GM18505 (cell line): ENCODE measurements around the gene ATP13A4.
"Not testable (repeated sequence)": the region's sequence is repeated elsewhere in the genome, so short reads cannot be mapped to it uniquely, and the experiment has no call there.

Source experiments
- ATAC-seq: cut with Tn5 transposase; IDR thresholded peaks from one replicate; pipeline ENCODE4 v1.9.1; 2021; ENCODE audit not compliant: unreplicated experiment
- POLR2A ChIP-seq: IDR thresholded peaks from 4 replicates; pipeline ENCODE4 v1.6.1; 2011; ENCODE audit warnings: borderline replicate concordance; ENCODE audit not compliant: insufficient read depth, insufficient read length; ENCODE audit errors: extremely low read depth

Gene ATP13A4

DNA sequence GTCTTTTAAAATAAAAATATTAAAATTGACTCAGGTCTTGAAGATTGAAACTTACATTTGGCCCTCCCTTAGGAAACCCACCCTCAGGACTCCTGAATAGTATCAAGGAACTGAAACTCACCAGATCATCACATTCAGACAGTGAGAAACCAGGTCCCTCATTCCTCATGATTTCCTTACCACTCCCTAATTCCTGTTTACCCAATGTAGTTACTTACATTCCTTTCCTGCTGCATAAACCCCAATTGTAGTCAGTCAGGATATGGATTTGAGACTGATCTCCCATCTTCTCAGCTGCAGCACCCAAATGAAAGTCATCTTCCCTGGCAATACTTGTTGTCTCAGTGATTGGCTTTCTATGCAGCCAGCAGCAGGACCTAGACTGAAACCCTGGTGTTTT lies 8.6 kb downstream of the ATP13A4 start:
- ATAC-seq, result no peak
- TF ChIP-seq POLR2A, result no peak

DNA sequence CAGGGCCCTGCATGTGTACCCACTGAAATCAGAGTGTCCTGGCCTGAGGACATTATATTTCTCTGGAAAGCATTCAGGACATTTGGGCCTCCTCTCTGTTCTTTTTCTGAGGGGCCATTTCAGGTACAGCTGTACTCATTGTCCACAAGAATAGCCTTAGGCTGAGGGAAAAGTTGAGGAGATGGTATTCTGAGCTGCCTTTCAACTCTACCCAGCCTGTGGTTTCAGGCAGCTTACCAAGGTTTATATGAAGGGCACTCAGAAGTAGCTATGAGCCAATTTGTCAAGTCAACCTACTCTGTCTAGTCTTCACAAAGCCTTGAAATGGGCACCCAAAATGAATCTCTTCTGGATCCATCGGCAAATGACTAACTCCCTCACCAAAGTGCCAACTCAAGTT lies 9.4 kb downstream of the ATP13A4 start:
- ATAC-seq, result no peak
- no peak for TF ChIP-seq POLR2A

DNA sequence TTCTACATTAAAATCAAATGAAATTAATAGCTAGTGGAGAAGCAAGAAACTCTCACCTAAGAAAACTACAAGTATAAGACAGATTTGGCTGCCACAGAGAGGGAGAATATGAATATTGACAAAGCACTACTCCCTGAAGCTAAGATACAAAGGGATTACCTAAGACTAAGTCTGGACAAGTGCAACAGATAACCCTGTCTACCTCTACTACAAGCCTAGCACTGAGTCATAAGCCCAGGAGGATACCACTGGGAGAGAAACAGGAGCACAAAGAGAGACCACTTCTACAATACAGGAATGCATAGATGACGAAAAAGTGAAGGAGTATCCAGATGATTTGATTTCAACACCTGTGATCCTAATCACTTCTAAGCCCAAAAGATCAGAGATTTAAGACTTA lies 10.4 kb downstream of the ATP13A4 start:
- no peak for TF ChIP-seq POLR2A
- no peak for ATAC-seq

DNA sequence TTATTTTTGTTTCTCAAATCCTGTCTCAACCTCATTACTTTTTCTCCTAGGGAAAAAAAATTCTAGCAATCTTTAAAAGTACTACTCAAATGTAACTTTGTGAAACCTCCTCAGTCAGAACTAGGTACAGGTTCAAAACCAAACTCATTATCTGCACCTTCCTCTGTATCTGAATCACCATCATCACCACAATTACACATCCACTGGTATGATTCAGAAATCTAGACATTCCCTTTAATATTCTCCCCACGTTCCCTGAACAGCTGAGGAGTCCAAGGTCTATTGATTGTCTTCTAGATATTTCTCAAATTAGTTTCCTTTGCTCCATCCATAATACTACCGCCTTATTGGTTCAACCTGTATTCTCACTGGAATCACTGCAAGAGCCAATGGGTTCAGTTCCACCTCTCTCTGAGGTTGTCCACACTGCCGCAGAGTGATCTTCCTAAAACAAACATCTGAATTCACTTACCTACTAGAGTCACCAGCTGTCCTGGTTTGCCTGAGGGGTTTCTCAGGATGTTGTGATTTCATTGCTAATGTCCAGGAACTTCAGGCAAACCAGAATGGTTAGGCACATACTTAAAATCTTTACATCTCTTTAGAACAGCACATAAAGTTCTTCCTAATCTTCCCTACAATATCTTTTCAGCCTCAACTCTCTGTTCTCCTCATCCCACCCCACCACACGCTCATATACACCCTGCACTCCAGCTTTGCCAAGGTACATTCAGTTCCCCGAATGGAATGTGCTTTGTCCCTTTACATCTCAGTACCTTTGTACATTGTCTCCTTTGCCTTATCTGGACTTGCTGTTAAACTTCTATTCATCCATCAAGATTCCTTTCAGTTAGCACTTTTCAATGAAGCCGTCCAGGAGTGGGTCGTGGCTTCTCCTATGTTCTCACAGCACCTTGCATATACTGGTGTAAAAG lies 24.2 kb downstream of the ATP13A4 start:
- no peak for ATAC-seq

DNA sequence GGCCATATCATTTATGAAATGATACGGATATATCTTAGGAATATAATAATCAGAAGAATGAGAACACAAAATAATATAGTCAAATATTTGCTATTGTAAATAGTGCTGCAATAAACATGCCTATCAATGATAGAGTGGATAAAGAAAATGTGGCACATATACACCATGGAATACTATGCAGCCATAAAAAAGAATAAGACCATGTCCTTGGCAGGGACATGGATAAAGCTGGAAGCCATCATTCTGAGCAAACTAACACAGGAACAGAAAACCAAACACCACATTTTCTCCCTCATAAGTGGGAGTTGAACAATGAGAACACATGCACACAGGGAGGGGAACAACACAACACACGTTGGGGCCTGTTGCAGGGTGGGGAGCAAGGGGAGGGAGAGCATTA lies 28.6 kb downstream of the ATP13A4 start:
- not testable (repeated sequence) for ATAC-seq

More for the DNA sequence above, 24.2 kb downstream of the ATP13A4 start:
- no peak for TF ChIP-seq POLR2A

DNA sequence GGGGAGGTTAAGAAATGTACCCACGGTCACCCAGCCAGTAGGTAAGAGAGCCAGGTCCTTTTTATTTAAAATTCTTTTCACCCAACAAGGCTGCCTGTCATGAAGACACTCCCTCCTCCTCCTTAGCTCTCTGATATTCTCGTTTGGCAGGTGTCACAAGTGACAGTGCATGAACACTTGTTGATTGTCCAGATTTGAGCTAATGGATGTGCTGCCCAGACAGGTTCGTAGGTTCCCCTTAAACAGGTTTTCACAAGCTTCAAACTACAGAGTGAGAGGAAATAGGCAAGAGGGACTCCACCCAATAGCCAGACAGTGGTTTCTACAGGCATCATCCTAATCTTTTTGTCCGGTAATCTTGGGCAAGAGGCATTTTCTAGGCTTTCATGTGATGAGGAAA lies 32.2 kb downstream of the ATP13A4 start:
- no peak for ATAC-seq
- TF ChIP-seq POLR2A, result no peak

DNA sequence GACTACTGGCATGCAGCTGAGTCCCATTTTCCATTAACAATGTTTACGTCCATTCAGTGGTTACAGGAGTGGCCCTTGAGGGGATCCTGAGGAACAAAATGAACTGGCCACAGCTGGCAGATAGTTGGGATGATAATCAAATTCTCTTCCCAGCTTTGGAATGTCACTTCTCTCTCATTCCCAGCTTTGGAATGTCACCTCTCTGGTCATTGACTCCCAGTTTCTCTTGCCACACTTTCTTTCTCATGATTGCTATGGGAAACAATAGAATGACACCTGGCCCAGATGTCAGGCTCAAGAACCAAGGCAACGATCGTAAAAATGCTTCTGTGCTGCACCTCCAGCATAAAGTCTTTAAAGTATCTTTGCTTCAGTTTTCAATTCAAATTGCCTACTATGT lies 34.0 kb downstream of the ATP13A4 start:
- ATAC-seq, result no peak
- TF ChIP-seq POLR2A, result no peak

DNA sequence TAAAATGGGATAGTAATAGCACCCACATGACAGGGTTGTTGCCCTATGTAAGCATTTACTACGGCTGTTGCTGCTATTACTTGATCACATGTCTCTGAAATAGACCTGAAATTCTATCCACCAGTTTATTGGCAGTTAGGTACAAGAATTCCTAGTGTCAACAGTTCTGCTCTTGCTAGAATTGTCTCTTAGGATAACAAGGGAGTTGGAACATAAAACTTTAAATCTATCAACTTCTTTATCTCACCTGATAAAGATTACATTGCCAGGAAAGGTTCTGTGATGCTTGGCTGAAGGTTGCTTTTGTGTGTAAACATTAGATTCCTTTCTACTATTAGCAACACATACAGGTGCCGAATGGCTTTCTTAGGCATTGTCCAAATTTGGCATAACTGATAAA lies 38.7 kb downstream of the ATP13A4 start:
- no peak for TF ChIP-seq POLR2A
- ATAC-seq, result no peak

DNA sequence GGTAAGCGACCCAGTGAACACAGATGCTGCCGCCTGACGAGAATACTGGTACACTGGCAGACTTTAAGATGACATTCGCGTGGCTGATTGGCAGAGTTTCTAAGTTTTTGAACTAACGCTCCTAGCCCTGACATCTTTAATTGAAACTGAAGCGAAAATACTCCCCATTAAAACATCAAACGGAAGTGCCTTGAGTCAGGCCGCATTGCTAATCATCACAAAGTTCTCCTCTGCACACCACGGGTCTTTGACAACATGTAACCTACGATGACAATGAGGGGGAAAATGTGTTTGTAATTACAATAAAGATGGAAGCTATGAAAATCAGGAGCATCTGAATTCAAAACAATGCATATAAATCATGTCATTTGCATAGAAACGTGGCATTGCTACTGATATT lies 44.5 kb downstream of the ATP13A4 start:
- no peak for TF ChIP-seq POLR2A

DNA sequence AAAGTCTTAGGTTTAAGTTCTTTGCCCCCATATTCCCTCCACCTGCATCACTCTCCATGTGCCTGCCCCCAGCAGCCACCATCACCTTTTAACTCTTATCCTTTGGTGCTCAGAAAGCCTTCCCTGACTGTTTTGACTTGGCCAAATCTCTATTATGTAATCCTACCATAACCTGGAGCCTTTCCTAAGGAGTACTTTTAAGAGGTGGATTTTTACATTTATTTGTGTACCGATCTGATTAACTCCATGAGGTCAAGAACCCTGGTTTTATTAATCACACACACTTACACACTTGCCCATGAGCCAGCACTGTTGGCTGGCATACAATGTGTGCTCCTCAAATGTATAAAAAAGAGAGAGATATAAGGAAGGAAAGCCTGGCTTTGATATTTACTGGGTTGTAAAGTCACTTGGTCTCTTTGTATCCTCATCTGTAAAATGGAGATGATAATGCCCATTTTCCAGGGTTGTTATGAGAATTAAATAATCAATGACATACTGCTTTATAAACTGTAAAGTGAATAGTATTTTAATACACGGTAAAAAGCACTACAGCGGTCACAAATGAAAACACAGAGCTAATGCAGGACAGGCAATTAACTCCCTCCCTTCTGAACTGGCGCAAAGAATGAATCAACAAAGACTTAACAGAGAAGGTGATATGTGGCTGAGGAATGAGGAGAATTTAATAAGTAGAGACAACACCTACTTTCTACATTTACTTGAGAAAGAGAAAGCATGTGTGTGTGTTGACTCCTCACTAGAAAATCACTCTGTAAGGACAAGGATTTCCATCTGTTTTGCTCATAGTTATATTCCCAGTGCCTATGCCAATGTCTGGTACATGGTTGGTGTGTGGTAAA lies 45.4 kb downstream of the ATP13A4 start:
- no peak for ATAC-seq
- TF ChIP-seq POLR2A, result no peak

More for the DNA sequence above, 44.5 kb downstream of the ATP13A4 start:
- no peak for ATAC-seq

DNA sequence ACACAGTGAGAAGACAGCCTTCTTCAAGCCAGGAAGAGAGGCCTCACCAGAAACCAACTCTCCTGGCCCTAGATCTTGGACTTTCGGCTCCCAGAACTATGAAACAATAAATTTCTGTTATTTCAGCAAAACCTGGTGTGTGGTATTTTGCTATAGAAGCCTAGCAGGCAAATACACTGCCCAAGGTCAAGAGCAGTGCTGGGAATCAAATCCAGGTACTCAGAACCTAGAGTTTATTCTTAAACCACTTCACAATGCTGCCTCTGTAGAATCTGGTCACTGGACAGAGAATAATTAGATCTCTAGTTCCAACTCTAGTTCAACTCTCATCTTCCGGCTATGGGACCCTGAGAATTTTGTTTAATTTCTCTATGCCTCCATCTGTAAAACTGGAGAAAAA lies 46.6 kb downstream of the ATP13A4 start:
- ATAC-seq, result no peak
- no peak for TF ChIP-seq POLR2A

DNA sequence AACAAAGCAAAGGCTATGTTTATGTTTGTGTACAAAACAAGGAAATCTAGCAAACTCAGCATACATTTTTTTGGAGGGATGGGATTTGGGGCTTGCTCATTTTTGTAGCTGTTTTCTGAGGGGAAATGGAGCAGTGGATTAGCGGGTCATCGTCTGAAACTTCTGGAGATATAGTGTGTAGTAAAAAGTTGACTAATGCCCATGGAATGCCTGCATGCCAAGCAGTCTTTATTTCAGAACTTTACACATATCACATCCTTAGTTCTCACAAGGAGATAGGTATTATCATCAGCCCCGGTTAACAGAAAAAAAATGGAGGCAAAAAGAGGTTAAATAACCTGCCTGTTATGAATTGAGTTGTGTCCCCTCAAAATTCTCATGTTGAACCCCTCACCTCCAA lies 47.1 kb downstream of the ATP13A4 start:
- TF ChIP-seq POLR2A, result no peak
- ATAC-seq, result no peak

DNA sequence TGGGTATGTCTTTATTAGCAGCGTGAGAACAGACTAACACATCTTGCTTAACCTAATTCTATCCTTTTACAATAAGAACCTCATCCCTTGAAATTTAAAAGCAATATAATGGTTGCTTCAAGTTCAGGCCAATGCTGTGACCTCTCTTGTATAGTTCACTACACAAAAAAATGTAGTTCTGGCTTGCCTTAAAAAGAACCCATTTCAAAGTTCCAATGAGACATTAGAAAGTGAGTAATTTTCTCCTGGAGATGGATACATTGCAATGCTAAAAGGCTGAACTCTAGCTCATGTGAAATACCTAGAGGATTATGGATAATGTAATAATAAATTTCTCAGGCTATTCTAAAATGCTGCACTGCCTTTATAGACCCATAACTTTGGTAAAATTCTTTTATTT lies 47.8 kb downstream of the ATP13A4 start:
- no peak for TF ChIP-seq POLR2A
- ATAC-seq, result no peak

DNA sequence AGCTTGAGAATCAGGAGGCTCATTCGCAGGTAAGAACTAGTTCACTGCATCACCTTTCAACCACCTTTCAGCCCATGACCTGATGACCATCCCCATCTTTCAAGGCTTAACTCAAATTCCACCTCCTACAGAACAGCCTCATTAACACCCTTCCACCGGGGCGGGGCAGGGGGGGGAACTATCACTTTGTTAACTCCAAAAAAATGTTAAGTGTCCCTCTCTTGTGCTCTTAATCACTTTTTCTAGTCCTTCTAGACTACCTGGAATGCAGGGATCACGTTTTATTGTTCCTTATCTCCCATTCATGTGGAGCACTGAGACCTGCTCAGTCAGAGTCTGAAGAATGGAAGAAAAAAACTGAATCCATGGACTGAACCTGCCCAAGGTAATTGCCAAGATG lies 51.8 kb downstream of the ATP13A4 start:
- no peak for TF ChIP-seq POLR2A
- ATAC-seq, result no peak
